ENCODE data around the gene RPS6KA4.

RPS6KA4 gene

GRCh38 chr11:64324692-64325469, 34.1 kb upstream of the RPS6KA4 start:
- in situ Hi-C loops (cut with MboI; ENCODE audit: low sequenced_read_pairs), result no loop called here

DNA sequence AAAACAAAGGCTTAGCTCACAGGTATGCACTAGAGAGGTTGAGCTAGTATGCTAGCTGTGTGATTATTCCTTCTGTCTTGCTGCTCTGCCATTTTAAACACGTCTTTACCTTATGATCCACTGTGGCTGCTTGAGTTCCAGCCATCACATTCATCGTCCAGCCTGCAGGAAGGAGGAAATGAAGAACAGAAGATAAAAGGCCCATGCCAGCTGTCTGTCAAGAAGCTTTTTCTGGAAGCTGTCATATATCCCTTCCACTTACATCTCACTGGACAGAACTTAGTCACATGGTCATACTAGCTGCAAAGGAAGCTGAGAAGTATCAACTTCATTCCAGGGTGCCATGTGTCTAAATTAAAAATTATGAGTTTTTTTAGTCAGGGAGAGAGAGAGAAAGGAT, 31.6 kb upstream of the RPS6KA4 start:
- in situ Hi-C loops (cut with MboI; ENCODE audit: low sequenced_read_pairs), result no loop called here

DNA sequence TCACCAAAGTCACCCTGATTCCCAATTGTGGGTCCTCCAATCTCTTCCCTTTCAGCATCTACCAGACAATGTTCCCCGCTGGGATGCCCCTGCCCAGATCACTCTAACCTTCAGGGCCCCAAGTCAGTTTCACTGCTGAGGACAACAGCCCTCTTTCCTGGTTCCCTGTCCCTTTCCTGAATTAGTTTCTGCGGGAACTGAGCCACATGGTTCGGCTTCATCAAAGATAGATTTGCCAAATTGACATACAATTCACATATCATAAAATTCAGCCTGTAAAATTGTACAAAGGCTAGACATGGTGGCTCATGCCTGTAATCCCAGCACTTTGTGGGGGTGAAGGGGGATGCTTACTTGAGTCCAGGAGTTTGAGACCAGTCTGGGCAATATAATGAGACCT, 31.0 kb upstream of the RPS6KA4 start:
- in situ Hi-C loops (cut with MboI; ENCODE audit: low sequenced_read_pairs), result no loop called here

DNA sequence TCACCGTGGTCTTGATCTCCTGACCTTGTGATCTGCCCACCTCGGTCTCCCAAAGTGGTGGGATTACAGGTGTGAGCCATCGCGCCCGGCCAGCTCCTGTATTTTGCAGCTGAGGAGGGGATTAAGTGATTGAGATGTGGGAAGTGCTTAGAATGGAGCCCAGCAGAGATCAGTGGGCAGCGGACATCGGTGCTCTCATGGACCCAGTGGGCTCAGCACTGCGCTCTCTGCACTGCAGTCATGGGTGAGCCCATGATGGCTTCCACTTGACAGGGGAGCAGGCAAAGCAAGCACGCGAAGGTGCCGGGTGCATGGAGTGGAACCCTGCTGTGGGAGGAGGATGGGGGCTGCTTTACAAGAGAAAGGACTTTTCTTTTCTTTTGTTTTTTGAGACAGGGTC, 28.1 kb upstream of the RPS6KA4 start:
- in situ Hi-C loops (cut with MboI; ENCODE audit: low sequenced_read_pairs), result no loop called here

DNA sequence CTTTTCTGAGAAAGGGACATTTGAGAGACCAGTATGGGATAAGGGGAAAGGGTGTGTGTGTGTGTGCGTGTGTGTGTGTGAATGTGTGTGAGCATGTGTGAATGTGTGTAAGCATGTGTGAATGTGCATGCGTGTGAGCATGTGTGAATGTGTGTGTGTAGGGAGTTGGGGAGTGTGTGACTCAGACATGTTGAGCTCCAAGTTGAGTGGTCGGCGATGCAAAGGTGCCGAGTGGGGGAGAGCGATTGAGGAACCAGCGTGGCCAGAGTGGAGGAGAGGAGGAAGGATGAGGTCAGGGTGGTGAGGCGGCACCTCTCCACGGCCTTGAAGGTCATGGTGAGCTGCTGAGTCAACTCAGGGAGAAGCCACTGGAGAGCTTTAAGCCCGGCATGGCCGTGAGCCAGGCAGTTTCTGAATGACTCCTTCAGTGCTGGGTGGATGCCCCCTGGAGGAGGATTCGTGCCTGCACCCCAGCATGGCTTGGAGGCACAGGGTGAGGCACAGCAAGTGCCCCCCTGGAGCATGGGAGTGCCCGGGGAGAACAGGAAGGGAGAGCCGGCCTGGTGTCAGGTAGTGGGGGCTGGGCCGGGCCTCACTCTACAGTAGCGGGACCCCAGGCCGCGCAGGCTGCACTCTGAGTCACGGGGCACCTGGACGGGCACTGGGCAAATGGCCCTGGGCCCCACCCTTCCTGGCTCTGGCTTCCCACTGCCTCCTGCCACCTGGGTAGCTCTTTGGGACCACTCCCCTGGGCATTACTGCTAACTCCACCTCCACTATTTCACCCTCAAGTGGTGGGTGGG, 27.2 kb upstream of the RPS6KA4 start:
- in situ Hi-C loops (cut with MboI; ENCODE audit: low sequenced_read_pairs), result no loop called here

GRCh38 chr11:64333556-64333955, 25.4 kb upstream of the RPS6KA4 start:
- in situ Hi-C loops (cut with MboI; ENCODE audit: low sequenced_read_pairs), result no loop called here

DNA sequence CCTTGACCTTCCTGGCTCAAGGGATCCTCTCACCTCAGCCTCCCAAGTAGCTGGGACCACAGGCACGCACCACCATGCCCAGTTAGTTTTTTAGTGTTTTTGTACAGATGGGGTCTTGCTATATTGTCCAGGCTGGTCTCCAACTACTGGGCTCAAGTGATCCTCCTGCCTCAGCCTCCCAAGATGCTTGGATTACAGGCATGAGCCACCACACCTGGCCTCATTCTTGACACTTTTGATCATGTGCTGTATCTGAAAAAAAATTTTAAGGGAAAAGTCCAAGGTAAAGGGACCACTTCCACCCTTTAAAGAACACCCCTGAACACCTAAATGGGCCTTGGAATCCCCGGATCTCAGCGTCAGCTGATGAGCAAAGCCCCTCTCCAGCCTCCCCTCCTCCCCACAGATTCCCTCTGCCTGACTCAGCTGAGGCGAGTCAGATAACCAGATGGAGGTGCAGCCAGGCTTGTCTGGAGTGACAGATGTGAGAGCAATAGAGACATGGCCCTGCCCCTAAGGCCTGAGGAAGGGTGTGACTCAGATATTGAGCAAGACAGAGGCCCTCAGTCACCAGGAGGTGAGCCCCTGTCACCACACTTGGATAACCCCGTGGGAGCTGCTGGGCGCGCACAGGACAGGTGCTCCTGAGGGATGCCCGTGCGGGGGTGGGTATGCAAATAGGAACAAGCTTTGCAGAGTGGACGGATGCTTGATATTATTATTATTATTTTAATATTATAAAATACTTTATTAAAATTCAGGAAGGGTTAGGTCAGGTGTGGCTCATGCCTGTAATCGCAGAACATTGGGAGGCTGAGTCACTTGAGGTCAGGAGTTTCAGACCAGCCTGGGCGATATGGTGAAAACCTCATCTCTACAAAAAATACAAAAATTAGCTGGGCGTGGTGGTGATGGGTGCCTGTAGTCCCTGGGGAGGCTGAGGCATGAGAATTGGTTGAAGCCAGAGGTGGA, 23.9 kb upstream of the RPS6KA4 start:
- in situ Hi-C loops (cut with MboI; ENCODE audit: low sequenced_read_pairs), result no loop called here

GRCh38 chr11:64337538-64338249, 21.3 kb upstream of the RPS6KA4 start:
- in situ Hi-C loops (cut with MboI; ENCODE audit: low sequenced_read_pairs), result no loop called here

- in situ Hi-C loops (cut with MboI; ENCODE audit: low sequenced_read_pairs), result no loop called here
These were observed 20.2 kb upstream of the RPS6KA4 start for GRCh38 chr11:64338716-64339115.

DNA sequence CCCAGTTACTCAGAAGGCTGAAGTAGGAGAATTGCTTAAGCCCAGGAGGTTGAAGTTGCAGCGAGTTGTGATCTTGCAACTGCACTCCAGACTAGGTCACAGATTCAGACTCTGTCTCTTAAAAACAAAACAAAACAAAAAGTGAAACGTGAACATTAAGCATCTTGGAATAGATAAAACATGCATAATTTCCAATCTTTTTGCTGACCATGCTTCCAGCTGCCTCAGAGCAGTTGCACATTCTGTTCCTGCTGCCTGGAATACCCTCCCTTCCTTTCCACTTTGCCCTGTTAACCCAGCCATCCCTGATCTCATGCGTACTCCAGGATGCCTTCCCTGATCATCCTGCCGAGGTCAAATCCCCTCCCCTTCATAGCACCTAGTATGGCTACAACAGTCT, 19.7 kb upstream of the RPS6KA4 start:
- in situ Hi-C loops (cut with MboI; ENCODE audit: low sequenced_read_pairs), result no loop called here

DNA sequence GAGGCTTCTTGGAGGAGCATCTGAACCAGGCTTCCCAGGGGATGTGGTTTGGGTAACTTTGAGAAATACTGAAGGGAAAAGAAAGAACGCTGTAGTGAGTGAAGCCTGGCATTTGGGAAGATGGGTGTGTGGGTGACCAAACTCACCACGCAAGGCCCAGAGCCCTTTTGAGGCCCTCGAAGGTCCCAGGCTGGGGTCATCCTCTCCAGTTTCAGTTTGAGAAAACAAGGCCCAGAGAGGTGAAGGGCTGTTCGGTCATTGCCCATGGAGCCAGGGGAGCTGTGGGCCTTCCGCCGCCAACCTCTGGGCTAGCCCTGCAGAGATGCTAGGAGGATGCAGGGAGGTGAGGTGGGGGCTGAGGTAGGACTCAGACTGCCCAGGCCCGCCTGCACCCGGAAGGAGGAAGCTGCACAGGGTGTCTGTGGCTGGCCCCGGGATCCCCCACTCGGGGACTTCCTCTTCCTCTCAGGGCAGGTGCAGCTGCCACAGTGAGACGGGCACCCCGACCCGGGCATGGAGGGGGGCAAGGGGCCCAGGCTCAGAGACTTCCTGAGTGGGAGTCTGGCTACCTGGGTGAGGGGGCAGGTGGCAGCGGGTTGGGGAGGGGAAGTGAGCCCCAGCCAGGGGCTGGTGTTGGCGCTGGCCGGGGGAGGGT, 19.1 kb upstream of the RPS6KA4 start, which contains the start of gene CCDC88B:
Gene CCDC88B, plus strand, starts transcription at position 451 of the 655 bp plus-strand sequence. Its CDS starts 63 bp downstream, at position 514.
- in situ Hi-C loops (cut with MboI; ENCODE audit: low sequenced_read_pairs), result no loop called here

- in situ Hi-C loops (cut with MboI; ENCODE audit: low sequenced_read_pairs), result no loop called here
These were observed 18.2 kb upstream of the RPS6KA4 start for GRCh38 chr11:64340671-64341335.

GRCh38 chr11:64341429-64341828, 17.5 kb upstream of the RPS6KA4 start:
- in situ Hi-C loops (cut with MboI; ENCODE audit: low sequenced_read_pairs), result no loop called here

DNA sequence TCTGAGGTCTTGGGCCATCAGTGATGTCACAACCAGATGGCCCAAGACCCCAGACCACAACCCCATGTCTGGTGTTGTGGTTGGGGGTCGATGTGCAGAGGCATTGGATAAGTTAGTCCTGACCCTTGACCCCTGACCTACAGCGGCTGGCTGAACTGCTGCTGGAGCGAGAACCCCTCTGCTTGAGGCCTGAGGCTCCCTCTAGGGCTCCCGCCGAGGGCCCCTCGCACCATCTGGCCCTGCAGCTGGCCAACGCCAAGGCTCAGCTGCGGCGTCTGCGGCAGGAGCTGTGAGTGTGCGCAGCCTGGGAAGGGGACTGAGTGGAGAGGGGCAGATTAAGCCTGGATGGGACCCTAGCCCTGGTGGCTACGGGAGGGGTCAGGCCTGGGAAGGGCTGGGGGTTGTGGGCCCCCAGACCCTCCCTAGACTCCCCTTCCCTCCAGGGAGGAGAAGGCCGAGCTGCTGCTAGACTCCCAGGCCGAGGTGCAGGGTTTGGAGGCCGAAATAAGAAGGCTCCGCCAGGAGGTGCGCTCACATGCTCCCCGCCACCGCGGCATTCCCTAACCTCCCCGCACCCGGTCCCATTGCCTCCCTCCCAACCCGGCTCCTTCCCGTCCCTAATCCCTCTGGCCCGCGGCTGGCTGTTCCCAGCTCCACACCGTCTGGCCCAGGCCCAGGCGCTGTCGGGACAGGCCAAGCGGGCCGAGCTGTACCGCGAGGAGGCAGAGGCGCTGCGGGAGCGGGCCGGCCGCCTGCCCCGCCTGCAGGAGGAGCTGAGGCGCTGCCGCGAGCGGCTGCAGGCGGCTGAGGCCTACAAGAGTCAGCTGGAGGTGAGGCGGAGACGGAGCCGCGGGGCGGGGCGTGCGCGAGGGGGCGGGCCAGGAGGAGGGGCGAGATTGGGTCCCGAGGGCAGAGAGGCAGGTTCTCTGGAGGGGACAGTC, 16.8 kb upstream of the RPS6KA4 start:
- in situ Hi-C loops (cut with MboI; ENCODE audit: low sequenced_read_pairs), result no loop called here

DNA sequence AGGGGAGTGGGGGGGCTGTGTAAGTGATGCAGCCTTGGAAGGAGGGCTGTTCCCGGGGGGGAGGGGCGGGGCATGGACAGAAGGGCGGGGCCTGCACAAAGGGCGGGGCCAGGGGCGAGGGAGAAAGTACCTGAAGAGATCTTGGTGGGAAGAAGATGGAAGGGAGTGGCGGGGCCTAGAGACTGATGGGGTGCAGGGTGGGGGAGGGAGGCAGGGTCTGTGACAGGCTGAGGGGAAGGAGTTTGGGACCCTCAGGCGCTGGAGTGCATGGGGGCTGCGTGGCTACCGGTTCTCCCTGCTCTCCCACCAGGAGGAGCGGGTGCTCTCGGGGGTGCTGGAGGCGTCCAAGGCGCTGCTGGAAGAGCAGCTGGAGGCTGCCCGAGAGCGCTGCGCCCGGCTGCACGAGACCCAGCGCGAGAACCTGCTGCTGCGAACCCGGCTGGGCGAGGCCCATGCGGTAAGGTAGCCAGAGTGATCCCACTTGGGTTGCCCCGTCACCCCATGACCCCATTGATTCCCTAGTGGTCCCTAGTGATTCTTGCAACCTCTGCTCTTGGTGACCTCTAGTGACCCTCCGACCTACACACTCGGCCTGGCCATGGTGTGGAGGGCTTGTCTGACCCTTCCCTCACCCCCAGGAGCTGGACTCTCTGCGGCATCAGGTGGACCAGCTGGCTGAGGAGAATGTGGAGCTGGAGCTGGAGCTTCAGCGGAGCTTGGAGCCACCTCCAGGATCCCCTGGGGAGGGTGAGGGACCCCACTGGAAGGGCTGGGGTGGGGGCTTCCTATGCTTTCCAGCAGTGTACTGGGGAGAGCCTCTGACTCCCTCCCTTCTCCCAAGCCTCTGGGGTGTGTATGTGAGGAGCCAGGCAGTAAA, 15.9 kb upstream of the RPS6KA4 start:
- in situ Hi-C loops (cut with MboI; ENCODE audit: low sequenced_read_pairs), result no loop called here

GRCh38 chr11:64343767-64344559, 15.0 kb upstream of the RPS6KA4 start:
- in situ Hi-C loops (cut with MboI; ENCODE audit: low sequenced_read_pairs), result no loop called here
